ENCODE results near the gene PKN2.

GRCh38 chr1:88867743-88868521 is 183.9 kb downstream of the PKN2 start:
- TF ChIP-seq POLR2A (IDR thresholded peaks at IDR 0.05) (no peak), CTCF (IDR thresholded peaks at IDR 0.05) (no peak)

Measured in right lobe of liver (tissue), 4 donors.